Smooth muscle cell (in vitro differentiated cells): ENCODE measurements around the gene ERVW-1. TPM values are rescaled to one million over a fixed set of nuclear protein-coding genes. Genes with fewer than 3 reads are reported as not detected.

ENCODE experiments used
- DNase-seq: peaks from one replicate; lab custom pipeline; 2025; ENCODE audit not compliant: unreplicated experiment; lab: John Stamatoyannopoulos, UW
- H2AFZ ChIP-seq: fragments of 200-600 bp; sonication (generic); 2 replicates; pipeline ENCODE4 v1.6.0; 2016; ENCODE audit warnings: antibody characterized with exemption, low read depth, mild to moderate bottlenecking
- H3F3A ChIP-seq: fragments of 200-600 bp; sonication (generic); 2 replicates; pipeline ENCODE4 v1.6.0; 2017; ENCODE audit warnings: antibody characterized with exemption, low read depth
- H3K27ac ChIP-seq: fragments of 200-600 bp; sonication (generic); 2 replicates; pipeline ENCODE4 v1.5.1; 2016; ENCODE audit warnings: low read depth, mild to moderate bottlenecking
- H3K27me3 ChIP-seq: fragments of 200-600 bp; sonication (generic); 2 replicates; pipeline ENCODE4 v1.6.1; 2016; ENCODE audit warnings: low read depth, mild to moderate bottlenecking
- H3K36me3 ChIP-seq: fragments of 200-600 bp; sonication (generic); 2 replicates; pipeline ENCODE4 v1.5.1; 2016; ENCODE audit warnings: low read depth
- H3K4me1 ChIP-seq: fragments of 200-600 bp; sonication (generic); 2 replicates; pipeline ENCODE4 v1.5.1; 2016; ENCODE audit warnings: low read depth
- H3K4me2 ChIP-seq: fragments of 200-600 bp; sonication (generic); 2 replicates; pipeline ENCODE4 v1.6.0; 2016; ENCODE audit warnings: mild to moderate bottlenecking
- H3K4me3 ChIP-seq: fragments of 200-600 bp; sonication (generic); 2 replicates; pipeline ENCODE4 v1.5.1; 2016; ENCODE audit warnings: mild to moderate bottlenecking
- H3K79me2 ChIP-seq: fragments of 200-600 bp; sonication (generic); 2 replicates; pipeline ENCODE4 v1.6.0; 2016; ENCODE audit warnings: low read depth, mild to moderate bottlenecking
- H3K9ac ChIP-seq: fragments of 200-600 bp; sonication (generic); 2 replicates; pipeline ENCODE4 v1.6.0; 2016; ENCODE audit warnings: low read depth
- H3K9me3 ChIP-seq: fragments of 200-600 bp; sonication (generic); replicated peaks from 2 replicates; pipeline ENCODE4 v1.5.1; 2016; ENCODE audit warnings: low read depth
- H4K20me1 ChIP-seq: fragments of 200-600 bp; sonication (generic); 2 replicates; pipeline ENCODE4 v1.6.0; 2016; ENCODE audit warnings: low read depth
- WGBS: methylation state at CpG from one replicate; pipeline ENCODE4 v1.1.7; 2016; ENCODE audit warnings: low lambda C conversion rate; 5-methylcytosine and 5-hydroxymethylcytosine counted together
- polyA plus RNA-seq: library from polyadenylated mRNA; unstranded; fragments of >200 nt; fragmentation: Nextera tagmentation; extraction: Ambion mirVana; gene quantifications from 2 replicates; pipeline ENCODE4 v1.2.1, GENCODE V29; 2016
- total RNA-seq: library from RNA; depleted of rRNA; stranded (reverse); fragments of >200 nt; gene quantifications from 2 replicates; pipeline ENCODE4 v1.2.3, GENCODE V29; 2014
- TF ChIP-seq, protein P1 (sequence below): fragments of 200-600 bp; sonication (generic); IDR thresholded peaks from 2 replicates; pipeline ENCODE4 v1.5.1; 2017; ENCODE audit warnings: borderline replicate concordance, mild to moderate bottlenecking, antibody characterized with exemption; ENCODE audit not compliant: insufficient read depth, poor library complexity, severe bottlenecking

ERVW-1 gene
- total and polyA plus RNA-seq, 2 experiments from 2014 or later = 0.36 TPM; not detected in 1

DNA sequence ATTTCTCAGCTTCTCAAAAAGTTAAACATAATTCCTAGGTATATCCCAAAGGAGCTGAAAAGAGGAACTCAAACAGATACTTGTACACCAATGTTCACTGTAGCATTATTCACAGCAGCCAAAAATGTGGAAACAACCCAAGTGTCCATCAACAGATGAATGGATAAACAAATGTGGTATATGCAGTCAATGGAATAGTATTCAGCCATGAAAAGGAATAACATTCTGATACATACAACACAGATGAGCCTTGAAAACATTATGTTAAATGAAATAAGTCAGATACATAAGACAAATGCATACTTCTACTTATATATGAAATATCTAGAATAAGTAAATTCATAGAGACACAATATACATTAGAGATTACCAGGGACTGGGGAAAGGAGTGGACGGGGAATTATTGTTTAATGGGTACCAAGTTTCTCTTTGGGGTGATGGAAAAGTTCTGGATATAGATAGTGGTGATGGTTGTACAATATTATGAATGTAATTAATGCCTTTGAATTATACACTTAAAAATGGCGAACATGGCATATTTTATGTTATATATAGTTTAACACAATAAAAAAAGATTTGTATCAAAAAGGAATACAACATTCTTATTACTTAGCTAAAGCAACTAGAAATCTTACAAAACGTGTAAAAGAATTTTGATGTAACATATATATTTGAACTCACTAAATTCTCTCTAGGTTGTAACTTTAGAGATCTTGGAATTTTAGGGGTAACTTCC, 35.6 kb upstream of the ERVW-1 start:
- Histone ChIP-seq H3K27ac (no peak overlapping the region), H4K20me1 (no peaks in the 10 kb centered on the region), H3K9ac (no peak overlapping the region), H3K4me1 (no peaks in the 10 kb centered on the region), H2AFZ (no peak overlapping the region), H3F3A (no peaks in the 10 kb centered on the region), H3K4me2 (no peak overlapping the region), H3K9me3 (no peaks in the 10 kb centered on the region), H3K36me3 (no peaks in the 10 kb centered on the region), H3K27me3 (no peaks in the 10 kb centered on the region), H3K79me2 (no peaks in the 10 kb centered on the region), H3K4me3 (no peak overlapping the region)
- TF ChIP-seq, protein P1, sequence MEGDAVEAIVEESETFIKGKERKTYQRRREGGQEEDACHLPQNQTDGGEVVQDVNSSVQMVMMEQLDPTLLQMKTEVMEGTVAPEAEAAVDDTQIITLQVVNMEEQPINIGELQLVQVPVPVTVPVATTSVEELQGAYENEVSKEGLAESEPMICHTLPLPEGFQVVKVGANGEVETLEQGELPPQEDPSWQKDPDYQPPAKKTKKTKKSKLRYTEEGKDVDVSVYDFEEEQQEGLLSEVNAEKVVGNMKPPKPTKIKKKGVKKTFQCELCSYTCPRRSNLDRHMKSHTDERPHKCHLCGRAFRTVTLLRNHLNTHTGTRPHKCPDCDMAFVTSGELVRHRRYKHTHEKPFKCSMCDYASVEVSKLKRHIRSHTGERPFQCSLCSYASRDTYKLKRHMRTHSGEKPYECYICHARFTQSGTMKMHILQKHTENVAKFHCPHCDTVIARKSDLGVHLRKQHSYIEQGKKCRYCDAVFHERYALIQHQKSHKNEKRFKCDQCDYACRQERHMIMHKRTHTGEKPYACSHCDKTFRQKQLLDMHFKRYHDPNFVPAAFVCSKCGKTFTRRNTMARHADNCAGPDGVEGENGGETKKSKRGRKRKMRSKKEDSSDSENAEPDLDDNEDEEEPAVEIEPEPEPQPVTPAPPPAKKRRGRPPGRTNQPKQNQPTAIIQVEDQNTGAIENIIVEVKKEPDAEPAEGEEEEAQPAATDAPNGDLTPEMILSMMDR = no peak
- 64% methylated on average over 3 of the region's 3 CpGs for WGBS
- no peak for DNase-seq

DNA sequence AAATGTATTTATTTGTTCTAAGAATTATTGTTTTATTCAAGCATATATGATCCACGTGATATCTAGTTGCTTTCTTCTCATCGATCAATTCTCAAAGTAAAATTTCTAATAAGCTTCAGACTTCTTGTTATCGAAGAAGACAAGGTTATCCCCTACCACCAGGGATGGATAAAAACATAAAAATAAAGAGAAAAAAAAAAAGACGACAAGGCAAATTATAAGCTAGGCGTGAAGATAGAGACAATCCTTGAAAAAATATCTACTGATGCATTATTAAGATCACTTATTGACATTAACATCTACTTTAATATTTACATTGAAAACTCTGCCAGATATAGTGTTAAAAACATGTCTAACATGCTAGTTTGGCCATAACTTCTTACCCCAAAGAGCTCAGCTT, 31.2 kb upstream of the ERVW-1 start:
- TF ChIP-seq, protein P1 = no peak
- H4K20me1 ChIP-seq = no peaks in the 10 kb centered on the region
- H3K9me3 ChIP-seq = no peaks in the 10 kb centered on the region
- H3K4me1 ChIP-seq = no peaks in the 10 kb centered on the region
- no peak overlapping the region for H3K9ac ChIP-seq
- H2AFZ ChIP-seq = no peak overlapping the region
- WGBS = 96% methylated on average over 5 of the region's 5 CpGs
- no peaks in the 10 kb centered on the region for H3K36me3 ChIP-seq
- H3K79me2 ChIP-seq = no peaks in the 10 kb centered on the region
- H3K27ac ChIP-seq = no peak overlapping the region
- H3F3A ChIP-seq = no peaks in the 10 kb centered on the region
- H3K4me3 ChIP-seq = no peak overlapping the region
- no peak overlapping the region for H3K4me2 ChIP-seq
- H3K27me3 ChIP-seq = no peaks in the 10 kb centered on the region
- no peak for DNase-seq

- no peaks in the 10 kb centered on the region for H3F3A ChIP-seq
- H3K36me3 ChIP-seq = peaks cover 5% of the 10 kb centered on the region
- H3K4me2 ChIP-seq = no peak overlapping the region
- no peak for DNase-seq
- TF ChIP-seq, protein P1 = no peak
- H3K9ac ChIP-seq = no peak overlapping the region
- whole genome bisulfite sequencing = 79% methylated on average over 2 of the region's 2 CpGs
- no peaks in the 10 kb centered on the region for H3K9me3 ChIP-seq
- H4K20me1 ChIP-seq = no peaks in the 10 kb centered on the region
- H2AFZ ChIP-seq = no peak overlapping the region
- no peak overlapping the region for H3K4me3 ChIP-seq
- no peaks in the 10 kb centered on the region for H3K79me2 ChIP-seq
- no peak overlapping the region for H3K27ac ChIP-seq
- H3K4me1 ChIP-seq = no peaks in the 10 kb centered on the region
- H3K27me3 ChIP-seq = no peaks in the 10 kb centered on the region
Observed at GRCh38 chr7:92506363-92506762, 28.6 kb upstream of the ERVW-1 start.

DNA sequence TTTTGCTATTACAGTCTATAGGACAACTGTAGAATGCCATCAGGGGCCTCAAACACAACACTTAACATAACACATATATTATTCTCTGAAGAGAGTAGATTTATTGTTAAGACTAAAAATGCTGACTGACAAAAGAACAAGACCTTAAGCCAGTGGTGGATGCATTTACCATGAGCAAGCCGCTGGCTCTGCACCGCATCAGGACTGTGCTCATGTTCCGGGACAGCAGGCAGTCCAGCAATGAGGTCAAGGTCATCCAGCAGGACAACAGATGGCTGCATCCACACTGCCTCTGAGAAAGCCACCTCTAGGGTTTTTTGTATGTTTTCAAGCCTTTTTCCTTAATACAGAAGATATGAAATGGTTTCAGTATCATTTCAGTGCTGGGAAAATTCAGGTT, 26.8 kb upstream of the ERVW-1 start:
- H3K4me2 ChIP-seq = no peak overlapping the region
- no peak overlapping the region for H2AFZ ChIP-seq
- no peaks in the 10 kb centered on the region for H4K20me1 ChIP-seq
- no peaks in the 10 kb centered on the region for H3K79me2 ChIP-seq
- H3K36me3 ChIP-seq = peaks cover 5% of the 10 kb centered on the region
- no peak overlapping the region for H3K27ac ChIP-seq
- TF ChIP-seq, protein P1 = no peak
- H3F3A ChIP-seq = no peaks in the 10 kb centered on the region
- no peak for DNase-seq
- H3K9ac ChIP-seq = no peak overlapping the region
- WGBS = 98% methylated on average over 3 of the region's 3 CpGs
- no peaks in the 10 kb centered on the region for H3K9me3 ChIP-seq
- H3K4me1 ChIP-seq = no peaks in the 10 kb centered on the region
- H3K4me3 ChIP-seq = no peak overlapping the region
- no peaks in the 10 kb centered on the region for H3K27me3 ChIP-seq
